NOMO-1 treated with dmso at 0.1 percent for 144 hours (cell line): ENCODE results near the gene NKIRAS1.
A peak's percentile ranks its signal among the peaks of the same experiment; 100 is the strongest.

Experiments
- DNase-seq: peaks from one replicate; lab custom pipeline; 2025; ENCODE audit not compliant: unreplicated experiment; lab: John Stamatoyannopoulos, UW

Gene NKIRAS1

DNA sequence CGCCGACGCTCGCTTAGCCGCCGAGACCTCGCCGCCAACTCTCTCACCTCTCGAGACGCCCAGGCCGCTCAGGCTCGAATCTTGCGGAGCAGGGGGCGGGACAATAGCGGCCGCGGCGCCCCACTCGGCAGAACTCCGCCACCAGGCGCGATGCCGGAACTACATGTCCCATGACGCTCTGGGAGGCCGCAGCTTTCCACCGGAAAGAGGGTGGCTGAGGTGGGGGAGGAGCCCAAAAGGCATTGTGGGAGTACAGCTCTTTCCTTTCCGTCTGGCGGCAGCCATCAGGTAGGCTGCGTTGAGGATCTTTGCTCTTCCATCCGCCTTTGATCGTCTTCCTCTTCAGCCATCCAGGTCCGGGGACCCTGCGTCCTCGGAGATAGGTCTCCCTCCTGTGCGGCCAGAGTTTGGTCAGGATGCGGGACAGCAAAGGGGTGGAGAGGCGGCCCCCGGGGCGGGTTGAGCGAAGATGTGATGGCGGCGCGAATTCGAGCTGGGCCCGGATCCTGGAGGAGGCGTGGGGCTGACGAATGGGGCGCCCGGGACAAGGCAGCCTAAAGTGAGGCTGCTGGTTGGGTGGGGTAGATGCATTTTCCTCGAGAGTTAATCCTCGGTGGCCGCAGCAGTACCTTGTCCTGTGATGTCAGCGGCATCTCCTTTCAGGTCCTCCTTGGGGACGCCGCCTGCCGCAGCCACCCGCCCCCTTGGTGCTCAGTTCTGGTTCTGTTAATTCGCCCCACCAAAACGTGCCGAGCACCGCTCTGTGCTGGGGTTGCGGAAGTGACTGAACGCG is at the start of gene NKIRAS1, which contains the start of gene RPL15:
Gene NKIRAS1 (minus strand): TSS at position 105 of the 793 bp plus-strand sequence. CDS start 6,086 bp downstream, outside the sequence.
Gene RPL15 (plus strand): TSS at position 247 of the 793 bp plus-strand sequence. CDS start 728 bp downstream, outside the sequence.
- peak; percentile 98 for DNase-seq

GRCh38 chr3:23966328-23966727 is 49.5 kb upstream of the NKIRAS1 start:
- no peak for DNase-seq

DNA sequence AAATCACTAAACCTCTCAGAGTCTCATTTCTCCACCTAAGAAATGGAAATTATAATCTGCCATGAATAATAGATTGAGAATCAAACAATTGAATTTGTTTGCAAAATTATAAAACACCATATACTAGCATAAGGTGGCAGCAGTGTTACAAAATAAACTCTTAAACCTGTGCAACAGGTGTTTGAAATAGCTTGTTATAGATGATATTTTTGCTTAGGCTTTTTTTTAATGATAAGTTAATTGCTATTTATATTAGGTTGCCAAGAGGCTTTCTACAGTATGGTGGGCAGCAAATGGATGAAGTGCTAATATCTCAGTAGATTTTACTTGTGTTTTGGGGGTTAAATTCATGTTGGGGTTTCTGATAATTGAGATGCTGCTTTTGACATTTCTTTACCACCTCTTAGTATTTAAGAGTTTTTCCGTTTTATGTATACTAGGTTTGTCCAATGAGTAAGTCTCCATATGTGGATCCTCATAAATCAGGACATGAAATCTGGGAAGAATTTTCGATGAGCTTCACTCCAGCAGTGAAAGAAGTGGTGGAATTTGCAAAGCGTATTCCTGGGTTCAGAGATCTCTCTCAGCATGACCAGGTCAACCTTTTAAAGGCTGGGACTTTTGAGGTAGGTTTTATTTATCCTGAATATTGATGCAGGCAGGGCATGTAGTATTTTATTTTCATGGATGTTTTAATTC is 47.9 kb upstream of the NKIRAS1 start:
- DNase-seq: no peak

DNA sequence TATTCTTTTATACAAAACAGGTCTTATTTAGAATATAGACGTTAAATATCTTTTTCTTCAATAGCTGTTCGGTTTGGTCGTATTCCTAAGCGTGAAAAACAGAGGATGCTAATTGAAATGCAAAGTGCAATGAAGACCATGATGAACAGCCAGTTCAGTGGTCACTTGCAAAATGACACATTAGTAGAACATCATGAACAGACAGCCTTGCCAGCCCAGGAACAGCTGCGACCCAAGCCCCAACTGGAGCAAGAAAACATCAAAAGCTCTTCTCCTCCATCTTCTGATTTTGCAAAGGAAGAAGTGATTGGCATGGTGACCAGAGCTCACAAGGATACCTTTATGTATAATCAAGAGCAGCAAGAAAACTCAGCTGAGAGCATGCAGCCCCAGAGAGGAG is 45.1 kb upstream of the NKIRAS1 start:
- DNase-seq: no peak

GRCh38 chr3:23961066-23961465 is 44.3 kb upstream of the NKIRAS1 start:
- DNase-seq: no peak

DNA sequence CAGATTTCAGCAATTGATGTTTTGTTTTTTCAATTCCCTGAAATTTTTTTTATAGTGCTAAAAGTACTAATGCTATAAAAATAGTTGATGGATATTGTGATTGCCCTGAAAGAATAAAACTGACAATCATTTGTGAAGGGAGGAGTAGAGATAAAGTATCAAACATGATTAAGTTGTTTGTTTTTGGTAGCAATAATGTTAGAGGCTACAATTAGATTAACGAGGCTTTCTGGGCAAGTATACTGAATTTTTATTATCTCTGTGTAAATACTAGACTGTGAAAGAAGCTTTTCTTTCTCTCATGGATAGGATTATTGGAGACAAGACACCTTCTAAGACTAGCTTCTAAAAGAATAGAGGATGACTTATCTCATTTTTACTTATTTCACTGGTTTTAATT is 43.9 kb upstream of the NKIRAS1 start:
- DNase-seq: no peak

DNA sequence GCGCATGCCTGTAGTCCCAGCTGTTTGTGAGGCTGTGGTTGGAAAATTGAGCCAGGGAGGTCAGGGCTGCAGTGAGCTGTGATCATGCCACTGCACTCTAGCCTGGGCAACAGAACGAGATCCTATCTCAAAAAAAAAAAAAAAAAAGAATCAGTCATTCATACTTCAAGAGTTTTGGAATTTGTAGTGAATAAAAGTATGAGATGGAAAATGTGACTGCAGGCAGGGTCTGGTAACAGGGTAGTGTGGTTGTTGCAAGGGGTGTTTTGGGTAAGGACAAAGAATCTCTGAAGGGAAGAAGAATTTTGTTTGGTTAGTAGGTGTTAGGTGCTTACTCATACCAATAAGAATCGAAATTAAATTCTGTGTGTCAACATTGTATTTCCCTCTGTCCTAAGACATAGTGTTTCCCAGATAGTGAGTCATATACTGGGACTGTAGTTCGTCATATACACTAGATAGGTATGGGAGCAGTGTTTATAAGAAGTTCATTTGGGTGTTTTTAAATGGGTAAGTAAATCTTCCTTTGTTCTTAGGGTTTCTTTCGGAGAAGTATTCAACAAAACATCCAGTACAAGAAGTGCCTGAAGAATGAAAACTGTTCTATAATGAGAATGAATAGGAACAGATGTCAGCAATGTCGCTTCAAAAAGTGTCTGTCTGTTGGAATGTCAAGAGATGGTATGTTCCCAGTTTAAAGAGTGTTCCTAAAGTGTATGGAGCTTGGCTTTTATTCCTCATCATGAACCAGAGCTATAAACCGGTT is 42.5 kb upstream of the NKIRAS1 start:
- no peak for DNase-seq

DNA sequence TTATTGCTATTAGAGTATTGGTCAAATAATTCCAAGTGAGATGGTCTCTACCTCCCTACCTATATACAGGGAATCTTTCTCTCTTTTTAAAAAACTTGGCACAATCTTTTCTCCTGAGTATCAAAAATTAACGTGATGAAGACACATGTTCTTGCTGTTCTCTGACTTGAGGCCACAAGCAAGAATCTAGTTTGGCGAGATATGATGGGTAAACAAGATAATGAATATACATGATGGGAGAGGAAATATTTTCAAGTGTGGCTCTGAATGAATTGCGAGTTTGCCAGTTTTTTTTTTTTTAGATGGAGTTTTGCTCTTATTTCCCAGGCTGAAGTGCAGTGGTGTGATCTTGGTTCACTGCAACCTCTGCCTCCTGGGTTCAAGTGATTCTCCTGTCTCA is 39.9 kb upstream of the NKIRAS1 start:
- DNase-seq: no peak

- no peak for DNase-seq
Observed at GRCh38 chr3:23954144-23954543, 37.4 kb upstream of the NKIRAS1 start.

- no peak for DNase-seq
Observed at GRCh38 chr3:23953523-23953922, 36.7 kb upstream of the NKIRAS1 start.

DNA sequence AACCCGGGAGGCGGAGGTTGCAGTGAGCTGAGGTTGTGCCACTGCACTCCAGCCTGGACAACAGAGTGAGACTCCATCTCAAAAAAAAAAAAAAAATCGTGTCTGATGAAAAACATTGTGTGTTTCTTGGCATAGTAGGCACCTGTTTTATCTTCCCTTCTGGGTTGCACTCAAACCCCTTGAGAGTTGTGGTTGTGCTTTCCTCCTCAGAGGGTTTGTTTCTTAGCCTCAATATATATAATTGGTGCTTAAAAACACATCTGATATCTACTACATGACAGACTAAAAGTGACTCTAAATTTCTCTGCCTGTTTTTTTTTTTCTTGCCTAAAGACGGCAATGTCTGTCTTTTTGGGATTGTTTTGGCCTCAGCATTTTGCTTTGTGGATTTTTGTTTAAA is 35.9 kb upstream of the NKIRAS1 start:
- no peak for DNase-seq

GRCh38 chr3:23950293-23950692 is 33.5 kb upstream of the NKIRAS1 start:
- no peak for DNase-seq

- DNase-seq: no peak
Observed at GRCh38 chr3:23949784-23950183, 33.0 kb upstream of the NKIRAS1 start.

DNA sequence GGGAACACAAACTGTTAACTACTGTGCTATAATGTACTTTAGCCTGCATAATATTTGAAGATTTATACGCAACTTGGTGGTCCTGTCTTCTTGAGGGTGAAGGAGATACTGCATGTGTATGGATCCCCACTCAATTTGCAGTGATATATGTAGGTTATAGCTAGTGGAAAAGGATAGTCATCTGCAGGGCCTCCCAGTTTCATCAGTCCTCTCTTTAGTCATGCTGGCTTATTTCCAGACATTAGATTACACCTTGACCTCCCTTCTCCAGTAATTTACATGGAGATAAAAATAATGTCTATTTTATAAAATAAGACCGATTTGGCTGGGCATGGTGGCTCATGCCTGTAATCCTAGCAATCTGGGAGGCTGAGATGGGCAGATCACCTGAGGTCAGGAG is 32.0 kb upstream of the NKIRAS1 start:
- no peak for DNase-seq

- DNase-seq: peak; percentile 87
Observed at GRCh38 chr3:23945913-23946687, 29.3 kb upstream of the NKIRAS1 start.

GRCh38 chr3:23945663-23945912 is 28.8 kb upstream of the NKIRAS1 start:
- DNase-seq: no peak

GRCh38 chr3:23944861-23945662 is 28.3 kb upstream of the NKIRAS1 start, which contains the start of gene NR1D2:
Gene NR1D2, plus strand, starts transcription at chr3:23945286. Its CDS starts 293 bp downstream, at chr3:23945579.
- DNase-seq: peak; percentile 60

DNA sequence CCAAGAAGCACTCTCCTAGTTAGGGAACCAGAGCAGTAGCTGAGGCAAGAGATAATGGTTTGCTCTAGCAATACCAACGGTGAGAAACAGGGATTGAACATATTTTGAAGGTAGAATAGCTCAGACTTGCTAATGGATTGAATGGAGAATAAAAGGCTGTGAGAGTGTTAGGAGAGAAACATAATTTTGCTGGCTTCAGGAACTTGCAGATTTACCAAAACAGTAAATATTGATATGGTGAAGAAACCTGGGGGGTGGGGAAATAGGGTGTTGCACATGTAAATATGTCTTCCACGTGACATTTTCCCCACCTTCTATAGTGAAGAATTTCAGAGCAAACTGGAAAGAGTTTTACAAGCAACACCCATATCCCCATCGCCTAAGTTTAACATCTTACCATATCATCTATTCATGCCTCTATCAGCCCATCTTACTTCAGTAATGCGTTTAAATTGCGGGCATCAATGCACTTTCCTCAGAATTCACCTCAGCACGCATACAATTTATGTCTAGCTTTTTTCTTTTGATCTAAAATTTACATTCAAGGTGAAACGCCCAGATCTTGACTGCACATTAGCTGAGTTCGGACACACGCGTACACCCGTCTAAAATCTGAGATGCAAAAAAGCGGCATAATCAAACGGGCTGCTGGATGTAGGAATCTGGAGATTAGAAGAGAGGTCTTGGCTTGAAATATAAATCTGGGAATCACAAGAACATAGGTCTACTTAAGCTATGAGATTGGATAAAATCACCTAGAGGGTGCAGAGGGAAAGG is 27.4 kb upstream of the NKIRAS1 start:
- no peak for DNase-seq

DNA sequence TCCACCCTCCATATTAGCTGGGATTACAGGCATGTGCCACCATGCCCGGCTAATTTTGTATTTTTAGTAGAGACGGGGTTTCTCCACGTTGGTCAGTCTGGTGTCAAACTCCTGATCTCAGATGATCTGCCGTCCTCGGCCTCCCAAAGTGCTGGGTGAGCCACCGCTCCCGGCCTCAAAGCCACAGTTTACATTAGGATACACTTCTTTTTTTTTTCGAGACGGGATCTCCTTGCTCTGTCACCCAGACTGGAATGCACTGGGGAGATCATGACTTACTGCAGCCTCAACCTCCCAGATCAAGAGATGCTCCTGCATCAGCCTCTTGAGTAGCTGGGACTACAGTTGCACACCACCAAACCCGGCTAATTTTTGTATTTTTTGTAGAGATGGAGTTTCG is 25.8 kb upstream of the NKIRAS1 start:
- no peak for DNase-seq
